Fibroblast of skin of abdomen (primary cell): ENCODE data around the gene ARMC3.

Experiments
- DNase-seq: peaks from one replicate; pipeline ENCODE4 v3.0.0-alpha.2; 2013

Gene ARMC3

GRCh38 chr10:22931948-22932347, 4.1 kb downstream of the ARMC3 start:
- peak; percentile 43 for DNase-seq

GRCh38 chr10:22932626-22933370, 4.9 kb downstream of the ARMC3 start:
- DNase-seq: no peak

GRCh38 chr10:22934726-22935125, 6.9 kb downstream of the ARMC3 start:
- DNase-seq: peak; percentile 37

- DNase-seq: no peak
Measured at GRCh38 chr10:22942437-22942836, 14.6 kb downstream of the ARMC3 start.

- no peak for DNase-seq
Measured at GRCh38 chr10:22945934-22946673, 18.3 kb downstream of the ARMC3 start.

- DNase-seq: no peak
Measured at GRCh38 chr10:22954970-22955369, 27.1 kb downstream of the ARMC3 start.

GRCh38 chr10:22958338-22958737, 30.5 kb downstream of the ARMC3 start:
- DNase-seq: peak; percentile 3

GRCh38 chr10:22959292-22959691, 31.4 kb downstream of the ARMC3 start:
- DNase-seq: no peak

GRCh38 chr10:22959950-22960349, 32.1 kb downstream of the ARMC3 start:
- no peak for DNase-seq

- no peak for DNase-seq
Measured at GRCh38 chr10:22962817-22963216, 35.0 kb downstream of the ARMC3 start.

- no peak for DNase-seq
Measured at GRCh38 chr10:22969704-22970103, 41.9 kb downstream of the ARMC3 start.

- DNase-seq: peak; percentile 55
Measured at GRCh38 chr10:22976534-22976933, 48.7 kb downstream of the ARMC3 start.

- no peak for DNase-seq
Measured at GRCh38 chr10:22977751-22978150, 49.9 kb downstream of the ARMC3 start.

- DNase-seq: peak; percentile 18
Measured at GRCh38 chr10:22978287-22978686, 50.4 kb downstream of the ARMC3 start.

- no peak for DNase-seq
Measured at GRCh38 chr10:22978918-22979317, 51.1 kb downstream of the ARMC3 start.

- DNase-seq: no peak
Measured at GRCh38 chr10:22980822-22981221, 53.0 kb downstream of the ARMC3 start.

GRCh38 chr10:22984066-22984465, 56.2 kb downstream of the ARMC3 start:
- peak; percentile 10 for DNase-seq

- peak; percentile 50 for DNase-seq
Measured at GRCh38 chr10:22986771-22987542, 59.1 kb downstream of the ARMC3 start.

- peak; percentile 54 for DNase-seq
Measured at GRCh38 chr10:22988581-22989360, 60.9 kb downstream of the ARMC3 start.

- no peak for DNase-seq
Measured at GRCh38 chr10:22990443-22990842, 62.6 kb downstream of the ARMC3 start.

- no peak for DNase-seq
Measured at GRCh38 chr10:22992075-22992474, 64.2 kb downstream of the ARMC3 start.

- DNase-seq: no peak
Measured at GRCh38 chr10:22992621-22993020, 64.8 kb downstream of the ARMC3 start.
